ENCODE data around the gene PLSCR3.

- TF ChIP-seq CTCF (IDR thresholded peaks at IDR 0.05 in 8 of 11, conservative IDR thresholded peaks at IDR 0.05 in 3 of 11) (no peak), POLR2A (IDR thresholded peaks at IDR 0.05) (no peak), POLR2AphosphoS5 (IDR thresholded peaks at IDR 0.05) (no peak)
Measured at GRCh38 chr17:7340179-7340578, 54.1 kb downstream of the PLSCR3 start.
